ENCODE measurements around the gene BCL2. TPM values are rescaled to one million over a fixed set of nuclear protein-coding genes. Genes with fewer than 3 reads are reported as not detected.

Gene BCL2
- total RNA-seq, 1 donor from 2014 or later = 39.1 TPM

- Histone ChIP-seq H3K9ac (ENCODE audit: low read depth in 1 of 3, low read length in 3 of 3) (no peak overlapping the region), H3K27ac (ENCODE audit: low read depth, low read length) (peak overlapping the region; percentile 69), H3K36me3 (ENCODE audit: control insufficient read depth in 3 of 3, insufficient read depth in 3 of 3, low read length in 3 of 3) (no peaks in the 10 kb centered on the region), H3K9me3 (ENCODE audit: control insufficient read depth in 3 of 3, low read length in 3 of 3) (no peaks in the 10 kb centered on the region), H3K27me3 (ENCODE audit: control insufficient read depth in 3 of 3, insufficient read depth in 3 of 3, low read length in 3 of 3) (no peaks in the 10 kb centered on the region), H3K4me1 (ENCODE audit: control insufficient read depth in 3 of 3, insufficient read depth in 3 of 3, low read length in 3 of 3) (peaks cover 17 to 30% (median 18%) of the 10 kb centered on the region in 3 donors), H3K4me3 (ENCODE audit: low read length in 3 of 3) (no peak overlapping the region)
These were observed 157.1 kb downstream of the BCL2 start for GRCh38 chr18:63162271-63163014.

GRCh38 chr18:63161761-63162195 is 157.8 kb downstream of the BCL2 start:
- no peak overlapping the region for H3K4me3 ChIP-seq (ENCODE audit: low read length in 3 of 3)
- no peaks in the 10 kb centered on the region for H3K27me3 ChIP-seq (ENCODE audit: control insufficient read depth in 3 of 3, insufficient read depth in 3 of 3, low read length in 3 of 3)
- H3K36me3 ChIP-seq (ENCODE audit: control insufficient read depth in 3 of 3, insufficient read depth in 3 of 3, low read length in 3 of 3) = no peaks in the 10 kb centered on the region
- peaks cover 20 to 34% (median 23%) of the 10 kb centered on the region in 3 donors for H3K4me1 ChIP-seq (ENCODE audit: control insufficient read depth in 3 of 3, insufficient read depth in 3 of 3, low read length in 3 of 3)
- peak overlapping the region in 1 of 3 donors; percentile 36 for H3K9ac ChIP-seq (ENCODE audit: low read depth in 1 of 3, low read length in 3 of 3)
- no peaks in the 10 kb centered on the region for H3K9me3 ChIP-seq (ENCODE audit: control insufficient read depth in 3 of 3, low read length in 3 of 3)
- H3K27ac ChIP-seq (ENCODE audit: low read depth, low read length) = peak overlapping the region; percentile 69

- Histone ChIP-seq H3K9ac (ENCODE audit: low read depth in 1 of 3, low read length in 3 of 3) (no peak overlapping the region), H3K27me3 (ENCODE audit: control insufficient read depth in 3 of 3, insufficient read depth in 3 of 3, low read length in 3 of 3) (no peaks in the 10 kb centered on the region), H3K9me3 (ENCODE audit: control insufficient read depth in 3 of 3, low read length in 3 of 3) (no peaks in the 10 kb centered on the region), H3K4me1 (ENCODE audit: control insufficient read depth in 3 of 3, insufficient read depth in 3 of 3, low read length in 3 of 3) (peaks cover 25 to 40% (median 28%) of the 10 kb centered on the region in 3 donors), H3K36me3 (ENCODE audit: control insufficient read depth in 3 of 3, insufficient read depth in 3 of 3, low read length in 3 of 3) (no peaks in the 10 kb centered on the region), H3K27ac (ENCODE audit: low read depth, low read length) (peak overlapping the region; percentile 69), H3K4me3 (ENCODE audit: low read length in 3 of 3) (no peak overlapping the region)
These were observed 158.4 kb downstream of the BCL2 start for GRCh38 chr18:63161032-63161760.

- Histone ChIP-seq H3K27ac (ENCODE audit: low read depth, low read length) (peak overlapping the region; percentile 69), H3K9me3 (ENCODE audit: control insufficient read depth in 3 of 3, low read length in 3 of 3) (no peaks in the 10 kb centered on the region), H3K36me3 (ENCODE audit: control insufficient read depth in 3 of 3, insufficient read depth in 3 of 3, low read length in 3 of 3) (no peaks in the 10 kb centered on the region), H3K4me3 (ENCODE audit: low read length in 3 of 3) (no peak overlapping the region), H3K27me3 (ENCODE audit: control insufficient read depth in 3 of 3, insufficient read depth in 3 of 3, low read length in 3 of 3) (no peaks in the 10 kb centered on the region), H3K4me1 (ENCODE audit: control insufficient read depth in 3 of 3, insufficient read depth in 3 of 3, low read length in 3 of 3) (peaks cover 33 to 47% (median 35%) of the 10 kb centered on the region in 3 donors), H3K9ac (ENCODE audit: low read depth in 1 of 3, low read length in 3 of 3) (no peak overlapping the region)
These were observed 159.2 kb downstream of the BCL2 start for GRCh38 chr18:63160172-63160995.

- Histone ChIP-seq H3K4me1 (ENCODE audit: control insufficient read depth in 3 of 3, insufficient read depth in 3 of 3, low read length in 3 of 3) (peaks cover 38 to 55% (median 42%) of the 10 kb centered on the region in 3 donors), H3K9ac (ENCODE audit: low read depth in 1 of 3, low read length in 3 of 3) (no peak overlapping the region), H3K27ac (ENCODE audit: low read depth, low read length) (no peak overlapping the region)
These were observed 160.0 kb downstream of the BCL2 start for GRCh38 chr18:63159590-63159989.

GRCh38 chr18:63158676-63159291 is 160.8 kb downstream of the BCL2 start:
- no peak overlapping the region for H3K9ac ChIP-seq (ENCODE audit: low read depth in 1 of 3, low read length in 3 of 3)
- no peak overlapping the region for H3K4me3 ChIP-seq (ENCODE audit: low read length in 3 of 3)
- peaks cover 38 to 63% (median 42%) of the 10 kb centered on the region in 3 donors for H3K4me1 ChIP-seq (ENCODE audit: control insufficient read depth in 3 of 3, insufficient read depth in 3 of 3, low read length in 3 of 3)
- H3K27ac ChIP-seq (ENCODE audit: low read depth, low read length) = no peak overlapping the region
- H3K9me3 ChIP-seq (ENCODE audit: control insufficient read depth in 3 of 3, low read length in 3 of 3) = no peaks in the 10 kb centered on the region
- no peaks in the 10 kb centered on the region for H3K36me3 ChIP-seq (ENCODE audit: control insufficient read depth in 3 of 3, insufficient read depth in 3 of 3, low read length in 3 of 3)
- H3K27me3 ChIP-seq (ENCODE audit: control insufficient read depth in 3 of 3, insufficient read depth in 3 of 3, low read length in 3 of 3) = no peaks in the 10 kb centered on the region

More at GRCh38 chr18:63159590-63159989, 160.0 kb downstream of the BCL2 start:
- Histone ChIP-seq H3K36me3 (ENCODE audit: control insufficient read depth in 3 of 3, insufficient read depth in 3 of 3, low read length in 3 of 3) (no peaks in the 10 kb centered on the region), H3K27me3 (ENCODE audit: control insufficient read depth in 3 of 3, insufficient read depth in 3 of 3, low read length in 3 of 3) (no peaks in the 10 kb centered on the region), H3K4me3 (ENCODE audit: low read length in 3 of 3) (no peak overlapping the region), H3K9me3 (ENCODE audit: control insufficient read depth in 3 of 3, low read length in 3 of 3) (no peaks in the 10 kb centered on the region)

- H3K36me3 ChIP-seq (ENCODE audit: control insufficient read depth in 3 of 3, insufficient read depth in 3 of 3, low read length in 3 of 3) = no peaks in the 10 kb centered on the region
- H3K9me3 ChIP-seq (ENCODE audit: control insufficient read depth in 3 of 3, low read length in 3 of 3) = no peaks in the 10 kb centered on the region
- H3K4me1 ChIP-seq (ENCODE audit: control insufficient read depth in 3 of 3, insufficient read depth in 3 of 3, low read length in 3 of 3) = peaks cover 38 to 63% (median 42%) of the 10 kb centered on the region in 3 donors
- no peak overlapping the region for H3K4me3 ChIP-seq (ENCODE audit: low read length in 3 of 3)
- H3K27me3 ChIP-seq (ENCODE audit: control insufficient read depth in 3 of 3, insufficient read depth in 3 of 3, low read length in 3 of 3) = no peaks in the 10 kb centered on the region
- H3K27ac ChIP-seq (ENCODE audit: low read depth, low read length) = peak overlapping the region; percentile 9
- H3K9ac ChIP-seq (ENCODE audit: low read depth in 1 of 3, low read length in 3 of 3) = no peak overlapping the region
These were observed 161.4 kb downstream of the BCL2 start for GRCh38 chr18:63158012-63158631.

- Histone ChIP-seq H3K27ac (ENCODE audit: low read depth, low read length) (peak overlapping the region; percentile 9), H3K9me3 (ENCODE audit: control insufficient read depth in 3 of 3, low read length in 3 of 3) (no peaks in the 10 kb centered on the region), H3K9ac (ENCODE audit: low read depth in 1 of 3, low read length in 3 of 3) (peak overlapping the region in 1 of 3 donors; percentile 17), H3K4me3 (ENCODE audit: low read length in 3 of 3) (no peak overlapping the region), H3K27me3 (ENCODE audit: control insufficient read depth in 3 of 3, insufficient read depth in 3 of 3, low read length in 3 of 3) (no peaks in the 10 kb centered on the region), H3K36me3 (ENCODE audit: control insufficient read depth in 3 of 3, insufficient read depth in 3 of 3, low read length in 3 of 3) (no peaks in the 10 kb centered on the region), H3K4me1 (ENCODE audit: control insufficient read depth in 3 of 3, insufficient read depth in 3 of 3, low read length in 3 of 3) (peaks cover 34 to 57% (median 40%) of the 10 kb centered on the region in 3 donors)
These were observed 162.1 kb downstream of the BCL2 start for GRCh38 chr18:63157293-63158011.

Data from skeletal muscle tissue (tissue), 4 donors.